GM12873 (cell line): ENCODE data around the gene POLR3E.

Source experiments
- CTCF ChIP-seq: IDR thresholded peaks from 2 replicates; pipeline ENCODE4 v1.5.1; 2012; ENCODE audit warnings: low read depth, mild to moderate bottlenecking, moderate library complexity, low read length, control low read depth; ENCODE audit not compliant: insufficient read depth; ENCODE audit errors: missing control alignments

Gene POLR3E

GRCh38 chr16:22330326-22330725 lies 33.1 kb downstream of the POLR3E start:
- TF ChIP-seq CTCF = no peak

DNA sequence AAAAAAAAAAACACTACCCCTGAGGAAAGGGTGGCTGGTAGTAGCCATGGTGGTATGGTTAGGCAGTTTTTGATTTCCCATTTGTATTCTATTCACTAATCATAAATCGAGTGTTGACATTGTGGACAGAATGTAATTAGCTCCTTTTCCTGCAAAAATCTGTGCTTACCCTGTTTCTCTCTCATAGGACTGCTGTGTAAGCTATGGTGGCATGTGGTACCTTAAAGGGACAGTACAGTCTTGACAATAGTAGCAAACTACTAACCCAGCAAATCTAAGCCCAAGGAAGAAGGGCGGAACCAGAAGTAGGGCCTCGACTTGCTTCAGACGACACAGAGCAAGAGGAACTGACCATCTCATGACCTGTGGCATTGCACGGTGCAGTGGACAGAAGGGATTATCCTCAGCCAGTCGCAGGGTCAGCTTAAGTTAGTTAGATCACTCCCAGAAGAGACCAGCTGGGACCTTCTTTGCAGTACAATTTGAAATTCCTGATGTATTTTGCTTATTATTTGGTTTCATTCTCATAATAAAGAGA lies 36.3 kb downstream of the POLR3E start:
- no peak for TF ChIP-seq CTCF

- TF ChIP-seq CTCF = no peak
Observed at GRCh38 chr16:22335668-22336246, 38.5 kb downstream of the POLR3E start.

DNA sequence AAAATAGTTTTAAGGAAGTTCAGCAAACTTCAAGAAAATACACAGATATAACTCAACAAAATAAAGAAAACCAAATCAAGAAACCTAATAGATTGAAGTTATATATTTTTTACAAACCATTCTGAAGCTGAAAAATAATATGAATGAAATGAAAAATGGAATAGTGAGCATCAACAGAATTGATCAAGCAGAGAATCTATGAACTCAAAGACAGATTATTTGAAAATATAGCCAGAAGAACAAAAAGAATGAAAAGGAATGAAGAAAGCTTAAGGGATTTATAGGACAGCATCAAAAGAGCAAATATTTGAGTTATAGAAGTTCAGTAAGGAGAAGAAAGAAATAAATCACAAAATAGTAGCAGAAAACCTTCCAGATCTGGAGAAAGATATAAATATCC lies 39.4 kb downstream of the POLR3E start:
- no peak for TF ChIP-seq CTCF

DNA sequence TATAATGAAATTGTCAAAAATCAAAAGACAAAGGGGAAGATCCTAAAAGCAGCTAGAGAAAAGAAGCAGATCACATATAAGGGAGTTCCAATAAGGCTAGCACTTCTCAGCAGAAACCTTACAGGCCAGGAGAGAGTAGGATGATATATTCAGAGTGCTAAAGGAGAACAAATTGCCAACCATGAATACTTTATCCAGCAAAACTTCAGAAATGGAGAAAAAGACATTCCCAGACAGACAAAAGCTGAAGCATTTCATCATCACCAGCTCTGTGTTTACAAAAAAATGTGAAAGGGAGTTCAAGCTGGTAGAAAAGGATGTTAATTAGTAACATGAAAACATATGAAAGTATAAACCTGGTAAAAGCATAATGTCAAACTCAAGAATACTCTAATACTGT lies 39.8 kb downstream of the POLR3E start:
- no peak for TF ChIP-seq CTCF

DNA sequence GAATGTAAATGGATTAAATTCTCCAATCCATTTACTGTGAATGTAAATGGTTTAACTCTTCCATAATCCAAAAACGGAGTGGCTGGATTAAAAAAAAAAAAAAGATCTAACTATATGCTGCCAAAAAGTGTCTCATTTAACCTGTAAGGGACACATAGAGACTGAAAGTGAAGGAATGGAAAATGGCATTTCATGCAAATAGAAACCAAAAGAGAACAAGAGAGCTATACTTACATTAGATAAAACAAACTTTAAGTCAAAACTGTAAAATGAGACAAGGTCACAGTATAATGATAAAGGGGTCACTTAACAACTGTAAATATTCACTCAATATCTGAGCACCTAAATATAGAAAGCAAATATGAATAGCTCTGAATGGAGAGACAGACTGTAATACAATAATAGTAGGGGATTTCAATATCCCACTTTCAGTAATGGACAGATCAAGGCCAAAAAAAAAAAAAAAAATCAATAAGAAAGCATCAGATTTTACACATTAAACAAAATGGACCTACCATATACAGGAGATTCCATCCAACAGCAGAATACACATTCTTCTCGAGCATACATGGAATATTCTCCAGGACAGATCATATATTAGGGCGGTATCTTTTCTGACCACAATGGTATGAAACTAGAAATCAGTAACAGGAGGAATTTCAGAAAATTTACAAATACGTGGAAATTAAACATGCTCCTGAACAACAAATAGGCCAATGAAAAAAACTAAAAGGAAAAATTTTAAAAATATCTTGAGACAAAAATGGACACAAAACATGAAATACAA lies 40.8 kb downstream of the POLR3E start:
- no peak for TF ChIP-seq CTCF

DNA sequence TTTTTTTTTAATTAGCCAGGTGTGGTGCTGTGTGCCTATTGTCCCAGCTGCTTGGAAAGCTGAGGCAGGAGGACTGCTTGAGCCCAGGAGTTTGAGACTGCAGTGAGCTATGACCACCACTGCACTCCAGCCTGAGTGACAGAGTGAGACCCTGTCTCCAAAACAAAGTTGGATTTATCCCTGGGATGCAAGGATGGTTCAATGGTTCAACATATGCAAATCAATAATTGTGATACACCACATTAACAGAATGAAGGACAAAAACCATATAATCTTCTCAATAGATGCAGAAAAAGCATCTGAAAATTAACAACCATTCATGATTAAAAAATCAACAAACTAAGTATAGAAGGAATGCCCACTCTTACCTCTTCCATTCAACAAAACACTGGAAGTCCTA lies 43.7 kb downstream of the POLR3E start:
- TF ChIP-seq CTCF = no peak
